Measurements from ENCODE around the gene HBEGF. TPM values are rescaled to one million over a fixed set of nuclear protein-coding genes. Genes with fewer than 3 reads are reported as not detected.

Gene HBEGF, protein sequence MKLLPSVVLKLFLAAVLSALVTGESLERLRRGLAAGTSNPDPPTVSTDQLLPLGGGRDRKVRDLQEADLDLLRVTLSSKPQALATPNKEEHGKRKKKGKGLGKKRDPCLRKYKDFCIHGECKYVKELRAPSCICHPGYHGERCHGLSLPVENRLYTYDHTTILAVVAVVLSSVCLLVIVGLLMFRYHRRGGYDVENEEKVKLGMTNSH
- total RNA-seq (10 to 100 TPM in 2 of 7 donors, 1 to 10 TPM in 5; 4.2 to 16.2 (median 8.9) TPM), polyA plus RNA-seq (1 to 10 TPM; 1.2 to 2.7 (median 1.7) TPM)
- long read RNA-seq, donor 1, transcript HBEGF-201 (6 exons, 2,386 nt) = major isoform, 6 of 6 reads
- long read RNA-seq, donor 1, partial matches to known transcripts = 0 of 6 reads
- long read RNA-seq, donor 1, other reads (novel, unspliced or antisense) = 0 of 6 reads
- long read RNA-seq, donor 2, partial matches to known transcripts = 0 of 5 reads
- long read RNA-seq, donor 2, other reads (novel, unspliced or antisense) = 0 of 5 reads

DNA sequence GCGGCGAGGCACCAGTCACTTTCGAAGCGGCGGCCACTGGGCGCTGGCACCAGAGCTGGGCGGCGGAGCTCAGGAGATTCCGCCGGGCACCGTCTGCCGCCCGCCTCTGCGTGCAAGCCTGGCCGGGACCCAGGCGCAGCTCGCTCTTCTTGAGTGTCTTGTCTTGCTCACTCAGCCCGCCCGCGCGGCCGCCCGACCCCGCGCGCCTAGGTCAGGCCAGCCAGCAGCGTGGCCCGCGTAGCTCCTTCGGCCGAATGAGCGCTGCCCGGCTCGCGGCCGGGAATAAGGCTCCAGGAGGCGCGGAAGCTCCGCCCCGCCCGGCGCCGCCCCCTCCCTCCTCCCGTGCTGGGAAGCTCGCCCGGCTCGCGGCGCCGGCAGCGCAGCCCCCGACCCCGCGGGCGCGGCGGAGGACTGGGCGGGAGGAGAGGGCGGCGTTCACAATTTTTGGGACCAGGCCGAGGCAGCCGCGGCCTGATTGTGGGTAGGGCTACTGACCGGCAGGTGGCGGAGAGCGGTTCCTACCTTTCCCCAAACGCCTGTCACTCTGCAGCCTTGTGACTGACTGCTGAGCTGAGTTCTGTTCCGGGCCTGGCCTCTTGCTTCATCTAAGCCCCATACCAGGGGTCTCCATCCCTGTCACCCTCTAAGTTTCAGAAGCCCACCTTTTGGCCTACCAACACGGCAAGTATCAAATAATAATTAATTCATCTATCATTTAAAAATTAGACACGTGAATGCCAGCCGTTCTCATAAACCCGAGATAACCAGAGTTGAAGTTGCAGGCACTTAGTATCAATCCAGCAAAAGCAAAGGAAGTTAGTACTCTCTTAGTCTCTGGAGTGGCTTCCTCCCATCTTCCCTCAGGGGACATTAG is at the start of gene HBEGF:
Gene HBEGF, minus strand, starts transcription at position 256 of the 874 bp plus-strand sequence. CDS start 275 bp downstream, outside the sequence.
- Histone ChIP-seq H3K4me3 (peak within 1 kb of the TSS; percentile 62 to 88 (median 74)), H3K36me3 (no peaks in the 10 kb centered on the region), H3K27me3 (replicated peaks in 1 of 7) (peaks cover 0 to 32% (median 0%) of the 10 kb centered on the region in 7 donors), H3K27ac (peak within 1 kb of the TSS; percentile 2 to 84 (median 78)), H3K9me3 (no peaks in the 10 kb centered on the region), H3K4me1 (peaks cover 24 to 73% (median 57%) of the 10 kb centered on the region in 6 donors)
- 0 to 3% (median 1%) methylated on average over 36 to 72 of the region's 72 CpGs for WGBS, 5 donors
- DNase-seq = peak; percentile 92
- intact Hi-C loops (cut with DNase I; ENCODE audit: low total_unique reads) = no loop called here
- TF ChIP-seq POLR2AphosphoS5 (IDR thresholded peaks at IDR 0.05) (peak; percentile 85 to 91 (median 90)), POLR2A (IDR thresholded peaks at IDR 0.05) (peak in 1 of 3 donors; percentile 62)
- TF ChIP-seq, protein P1, sequence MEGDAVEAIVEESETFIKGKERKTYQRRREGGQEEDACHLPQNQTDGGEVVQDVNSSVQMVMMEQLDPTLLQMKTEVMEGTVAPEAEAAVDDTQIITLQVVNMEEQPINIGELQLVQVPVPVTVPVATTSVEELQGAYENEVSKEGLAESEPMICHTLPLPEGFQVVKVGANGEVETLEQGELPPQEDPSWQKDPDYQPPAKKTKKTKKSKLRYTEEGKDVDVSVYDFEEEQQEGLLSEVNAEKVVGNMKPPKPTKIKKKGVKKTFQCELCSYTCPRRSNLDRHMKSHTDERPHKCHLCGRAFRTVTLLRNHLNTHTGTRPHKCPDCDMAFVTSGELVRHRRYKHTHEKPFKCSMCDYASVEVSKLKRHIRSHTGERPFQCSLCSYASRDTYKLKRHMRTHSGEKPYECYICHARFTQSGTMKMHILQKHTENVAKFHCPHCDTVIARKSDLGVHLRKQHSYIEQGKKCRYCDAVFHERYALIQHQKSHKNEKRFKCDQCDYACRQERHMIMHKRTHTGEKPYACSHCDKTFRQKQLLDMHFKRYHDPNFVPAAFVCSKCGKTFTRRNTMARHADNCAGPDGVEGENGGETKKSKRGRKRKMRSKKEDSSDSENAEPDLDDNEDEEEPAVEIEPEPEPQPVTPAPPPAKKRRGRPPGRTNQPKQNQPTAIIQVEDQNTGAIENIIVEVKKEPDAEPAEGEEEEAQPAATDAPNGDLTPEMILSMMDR (IDR thresholded peaks at IDR 0.05 in 8 of 11, conservative IDR thresholded peaks at IDR 0.05 in 3 of 11) = peak in 8 of 11 experiments; percentile 18 to 67 (median 50)

DNA sequence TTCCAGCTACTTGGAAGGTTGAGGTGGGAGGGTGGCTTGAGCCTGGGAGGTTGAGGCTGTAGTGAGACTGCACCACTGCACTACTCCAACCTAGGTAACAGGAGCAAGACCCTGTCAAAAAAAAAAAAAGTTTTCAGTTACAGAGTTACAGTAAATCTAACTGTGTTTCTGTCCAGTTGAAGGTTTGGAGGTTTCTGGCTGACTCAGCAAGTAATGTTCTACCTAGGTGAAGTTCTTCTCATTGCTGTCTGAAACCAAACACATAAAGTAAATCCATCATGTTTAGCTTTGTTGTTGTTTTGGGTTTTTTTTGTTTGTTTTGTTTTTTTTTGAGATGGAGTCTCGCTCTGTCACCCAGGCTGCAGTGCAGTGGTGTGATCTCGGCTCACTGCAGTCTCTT is 47.3 kb upstream of the HBEGF start:
- H3K4me1 ChIP-seq = no peaks in the 10 kb centered on the region
- no peak overlapping the region for H3K27ac ChIP-seq
- H3K9me3 ChIP-seq = no peaks in the 10 kb centered on the region
- peaks cover 0 to 15% (median 3%) of the 10 kb centered on the region in 6 donors for H3K36me3 ChIP-seq
- WGBS, 5 donors = 93 to 100% (median 98%) methylated on average over 2 of the region's 2 CpGs
- no peak for DNase-seq
- intact Hi-C loops (cut with DNase I; ENCODE audit: low total_unique reads) = no loop called here
- TF ChIP-seq, protein P1 (IDR thresholded peaks at IDR 0.05 in 8 of 11, conservative IDR thresholded peaks at IDR 0.05 in 3 of 11) = no peak
- TF ChIP-seq POLR2AphosphoS5 (IDR thresholded peaks at IDR 0.05) = no peak
- TF ChIP-seq POLR2A (IDR thresholded peaks at IDR 0.05) = no peak
- H3K4me3 ChIP-seq = no peak overlapping the region
- H3K27me3 ChIP-seq (replicated peaks in 1 of 7) = no peaks in the 10 kb centered on the region

DNA sequence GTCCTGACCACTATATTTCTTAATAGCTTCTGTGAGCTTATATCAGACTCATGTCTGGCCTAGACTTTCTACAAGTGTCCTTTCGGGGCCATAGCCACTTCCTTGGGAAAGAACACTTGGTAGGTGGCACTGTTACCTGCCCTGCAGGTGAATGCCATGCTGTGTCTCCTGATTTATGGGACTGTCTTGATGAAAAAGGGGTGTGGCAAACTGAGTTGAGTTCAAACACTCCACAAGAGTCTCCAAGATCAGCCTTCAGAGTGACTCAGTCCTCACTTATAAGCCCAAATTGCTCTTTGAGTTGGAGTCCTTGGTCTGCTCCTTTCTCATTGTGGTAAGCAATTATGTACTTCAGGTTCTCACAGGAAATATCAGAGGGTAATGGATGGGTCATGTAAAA is 45.3 kb upstream of the HBEGF start:
- Histone ChIP-seq H3K4me1 (no peaks in the 10 kb centered on the region), H3K27me3 (replicated peaks in 1 of 7) (no peaks in the 10 kb centered on the region), H3K9me3 (no peaks in the 10 kb centered on the region), H3K27ac (no peak overlapping the region), H3K36me3 (peaks cover 0 to 15% (median 3%) of the 10 kb centered on the region in 6 donors), H3K4me3 (no peak overlapping the region)
- no peak for DNase-seq
- intact Hi-C loops (cut with DNase I; ENCODE audit: low total_unique reads) = no loop called here
- 91 to 94% (median 93%) methylated on average over 1 of the region's 1 CpG for WGBS, 5 donors
- TF ChIP-seq POLR2A (IDR thresholded peaks at IDR 0.05) (no peak), POLR2AphosphoS5 (IDR thresholded peaks at IDR 0.05) (no peak)
- TF ChIP-seq, protein P1 (IDR thresholded peaks at IDR 0.05 in 8 of 11, conservative IDR thresholded peaks at IDR 0.05 in 3 of 11) = no peak
